RWPE1 (cell line): ENCODE data around the gene TANC1.

Experiments
- CTCF ChIA-PET: fragments of 350-600 bp; sonication (Branson Sonifier 250); formaldehyde crosslinking; extraction: SDS; loops from one replicate; lab custom pipeline; 2021; lab: Yijun Ruan, JAX
- POLR2A ChIA-PET: fragments of 400-600 bp; formaldehyde crosslinking; extraction: SDS; loops from one replicate; lab custom pipeline; 2020; ENCODE audit warnings: antibody characterized with exemption; ENCODE audit not compliant: low non-redundant PET; lab: Yijun Ruan, JAX
- DNase-seq: peaks from one replicate; pipeline ENCODE4 v3.0.0; 2012; ENCODE audit warnings: low spot score
- H3K27ac ChIP-seq: fragments of 450-650 bp; 2 replicates; pipeline ENCODE4 v1.5.1; 2017
- TF ChIP-seq, protein P1 (sequence below): fragments of 450-650 bp; conservative IDR thresholded peaks from 2 replicates; pipeline ENCODE4 v1.5.1; 2017; ENCODE audit warnings: low read depth, mild to moderate bottlenecking

TANC1 gene

GRCh38 chr2:159076241-159076640 is 107.8 kb downstream of the TANC1 start:
- POLR2A ChIA-PET, result no interaction called here
- CTCF ChIA-PET, result interaction anchor here (0.7 kb wide), 1 partner anchor 156 kb away, joined by 3 read pairs; no protein-coding TSS in a partner anchor
- TF ChIP-seq, protein P1, sequence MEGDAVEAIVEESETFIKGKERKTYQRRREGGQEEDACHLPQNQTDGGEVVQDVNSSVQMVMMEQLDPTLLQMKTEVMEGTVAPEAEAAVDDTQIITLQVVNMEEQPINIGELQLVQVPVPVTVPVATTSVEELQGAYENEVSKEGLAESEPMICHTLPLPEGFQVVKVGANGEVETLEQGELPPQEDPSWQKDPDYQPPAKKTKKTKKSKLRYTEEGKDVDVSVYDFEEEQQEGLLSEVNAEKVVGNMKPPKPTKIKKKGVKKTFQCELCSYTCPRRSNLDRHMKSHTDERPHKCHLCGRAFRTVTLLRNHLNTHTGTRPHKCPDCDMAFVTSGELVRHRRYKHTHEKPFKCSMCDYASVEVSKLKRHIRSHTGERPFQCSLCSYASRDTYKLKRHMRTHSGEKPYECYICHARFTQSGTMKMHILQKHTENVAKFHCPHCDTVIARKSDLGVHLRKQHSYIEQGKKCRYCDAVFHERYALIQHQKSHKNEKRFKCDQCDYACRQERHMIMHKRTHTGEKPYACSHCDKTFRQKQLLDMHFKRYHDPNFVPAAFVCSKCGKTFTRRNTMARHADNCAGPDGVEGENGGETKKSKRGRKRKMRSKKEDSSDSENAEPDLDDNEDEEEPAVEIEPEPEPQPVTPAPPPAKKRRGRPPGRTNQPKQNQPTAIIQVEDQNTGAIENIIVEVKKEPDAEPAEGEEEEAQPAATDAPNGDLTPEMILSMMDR, result no peak
- H3K27ac ChIP-seq, result no peak overlapping the region
- DNase-seq, result no peak

GRCh38 chr2:159077869-159078268 is 109.4 kb downstream of the TANC1 start:
- POLR2A ChIA-PET, result no interaction called here
- no peak overlapping the region for H3K27ac ChIP-seq

GRCh38 chr2:159078443-159078842 is 110.0 kb downstream of the TANC1 start:
- ChIA-PET POLR2A (no interaction called here), CTCF (interaction anchor here (0.6 kb wide), 1 partner anchor 46 kb away, joined by 3 read pairs; no protein-coding TSS in a partner anchor)
- no peak for DNase-seq
- H3K27ac ChIP-seq, result no peak overlapping the region
- TF ChIP-seq, protein P1, result no peak

More at GRCh38 chr2:159077869-159078268, 109.4 kb downstream of the TANC1 start:
- CTCF ChIA-PET, result interaction anchor here (0.6 kb wide), 1 partner anchor 46 kb away, joined by 3 read pairs; no protein-coding TSS in a partner anchor
- DNase-seq, result no peak
- TF ChIP-seq, protein P1, result no peak

DNA sequence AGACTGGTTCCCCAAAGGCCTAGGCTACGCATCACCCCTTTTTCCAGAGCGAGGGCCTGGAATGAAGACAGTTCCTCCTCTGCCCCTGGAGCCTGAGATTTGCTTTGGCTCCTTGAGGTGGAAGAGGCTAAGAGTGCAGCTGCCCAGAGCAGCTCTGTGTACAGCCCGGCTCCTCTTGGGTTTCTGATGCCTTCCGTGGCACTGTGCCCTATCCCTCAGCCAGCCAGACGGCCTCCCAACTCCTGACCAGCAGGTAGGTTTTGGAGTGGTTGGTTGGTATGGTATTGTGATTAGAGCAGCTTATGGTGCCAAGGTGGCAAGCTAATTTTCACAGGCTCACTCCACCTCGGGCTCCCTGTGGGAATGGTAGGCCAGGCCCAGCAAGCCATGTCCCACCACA is 112.2 kb downstream of the TANC1 start:
- TF ChIP-seq, protein P1, result no peak
- DNase-seq, result no peak
- ChIA-PET POLR2A (no interaction called here), CTCF (no interaction called here)
- no peak overlapping the region for H3K27ac ChIP-seq

- ChIA-PET CTCF (interaction anchor here (0.6 kb wide), 1 partner anchor 65 kb away, joined by 5 read pairs; no protein-coding TSS in a partner anchor), POLR2A (no interaction called here)
- TF ChIP-seq, protein P1, result no peak
- DNase-seq, result no peak
- peak overlapping the region; percentile 25 for H3K27ac ChIP-seq
Measured at GRCh38 chr2:159082119-159082518, 113.7 kb downstream of the TANC1 start.

- no peak for DNase-seq
- ChIA-PET POLR2A (no interaction called here), CTCF (interaction anchor here (0.6 to 0.7 kb wide), 2 partner anchors 56 to 1115 kb away, joined by 3 to 4 read pairs; no protein-coding TSS in a partner anchor)
- H3K27ac ChIP-seq, result no peak overlapping the region
- TF ChIP-seq, protein P1, result no peak
Measured at GRCh38 chr2:159084384-159085370, 116.2 kb downstream of the TANC1 start.
